HepG2 (cell line): ENCODE results near the gene EEF1A2. TPM values are rescaled to one million over a fixed set of nuclear protein-coding genes. Genes with fewer than 3 reads are reported as not detected.
A peak's percentile ranks its signal among the peaks of the same experiment; 100 is the strongest.

ENCODE experiments used
- ATAC-seq: fragments of 200-7000 bp; cut with Tn5 transposase; 3 replicates; pipeline ENCODE4 v1.9.1; 2020; ENCODE audit warnings: mild to moderate bottlenecking, moderate library complexity
- BruUV-seq: library from RNA; stranded (reverse); fragments of 400-500 nt; replicated peaks from 2 replicates; lab custom pipeline; 2021; lab: Mats Ljungman, UMichigan
- CTCF ChIA-PET: fragments of 300-600 bp; formaldehyde crosslinking; extraction: SDS; loops from one replicate; lab custom pipeline; 2021; ENCODE audit warnings: low total read pairs, inconsistent platforms, low intra/inter-chr PET ratio; lab: Yijun Ruan, JAX
- POLR2A ChIA-PET: fragments of 350-600 bp; sonication (Branson Sonifier 250); formaldehyde crosslinking; loops from one replicate; lab custom pipeline; 2020; ENCODE audit warnings: antibody characterized with exemption, inconsistent platforms; lab: Yijun Ruan, JAX
- DNase-seq: peaks from one replicate; pipeline ENCODE4 v3.0.0-alpha.2; 2015; ENCODE audit warnings: low spot score
- FAIRE-seq: peaks from 3 replicates; lab custom pipeline; 2011; peaks lifted over from hg19 to GRCh38; lab: Jason Lieb, UNC
- H2AFZ ChIP-seq: one replicate; pipeline ENCODE4 v1.6.1; 2011; ENCODE audit warnings: low read length, inconsistent platforms
- H3K27ac ChIP-seq: fragments of 300-600 bp; 3 replicates; pipeline ENCODE4 v1.8.0; 2011; ENCODE audit warnings: mixed run types, mild to moderate bottlenecking, mixed read lengths, low read length, inconsistent platforms; ENCODE audit not compliant: insufficient read depth; ENCODE audit errors: extremely low read length
- H3K27me3 ChIP-seq, 2 experiments: fragments of 200-600 bp in 1 of 2; 2 replicates in 1 of 2; 3 replicates in 1 of 2; pipeline versions ENCODE4 v1.6.0 to v1.8.0; 2011; ENCODE audit warnings: low read length in 2 of 2, mild to moderate bottlenecking in 2 of 2, moderate library complexity in 2 of 2, inconsistent platforms in 1 of 2; ENCODE audit not compliant: insufficient read depth in 2 of 2, control insufficient read depth in 1 of 2
- H3K36me3 ChIP-seq, 2 experiments: fragments of 200-600 bp in 1 of 2; replicated peaks in 1 of 2; 2 replicates in 1 of 2; 3 replicates in 1 of 2; pipeline versions ENCODE4 v1.5.1 to v1.8.0; 2011; ENCODE audit warnings: low read length in 2 of 2, inconsistent platforms in 1 of 2; ENCODE audit not compliant: insufficient read depth in 2 of 2, control insufficient read depth in 1 of 2
- H3K4me1 ChIP-seq: 2 replicates; pipeline ENCODE4 v1.5.1; 2012; ENCODE audit warnings: low read length, inconsistent platforms; ENCODE audit not compliant: insufficient read depth
- H3K4me2 ChIP-seq: 2 replicates; pipeline ENCODE4 v1.6.0; 2011; ENCODE audit warnings: low read depth, low read length, inconsistent platforms
- H3K4me3 ChIP-seq, 3 experiments: fragments of 200-600 bp in 1 of 3; sonication (generic), shearing (Covaris generic) in 1 of 3; replicated peaks in 1 of 3; 2 replicates each; pipeline ENCODE4 v1.5.1; 2011 to 2016; ENCODE audit warnings: low read length in 3 of 3, inconsistent platforms in 2 of 3, low read depth in 2 of 3, mild to moderate bottlenecking in 2 of 3, control low read depth in 1 of 3, mixed read lengths in 1 of 3; ENCODE audit not compliant: insufficient read depth in 1 of 3
- H3K79me2 ChIP-seq: one replicate; pipeline ENCODE4 v1.6.1; 2011; ENCODE audit warnings: low read length, inconsistent platforms; ENCODE audit not compliant: insufficient read depth
- H3K9ac ChIP-seq: 2 replicates; pipeline ENCODE4 v1.6.0; 2011; ENCODE audit warnings: mild to moderate bottlenecking, low read depth, low read length, inconsistent platforms; ENCODE audit not compliant: insufficient read depth
- H3K9me3 ChIP-seq: 2 replicates; pipeline ENCODE4 v1.5.1; 2012; ENCODE audit warnings: mild to moderate bottlenecking, low read length
- H4K20me1 ChIP-seq: 2 replicates; pipeline ENCODE4 v1.6.0; 2011; ENCODE audit warnings: inconsistent platforms, mild to moderate bottlenecking, low read length, moderate library complexity; ENCODE audit not compliant: insufficient read depth
- PCBP1 ChIP-seq: fragments of 200-400 bp; formaldehyde crosslinking; IDR thresholded peaks from 2 replicates; pipeline ENCODE4 v1.6.1; 2017; ENCODE audit warnings: mild to moderate bottlenecking, low read depth, low read length, borderline replicate concordance
- WGBS: methylation state at CpG from one replicate; pipeline ENCODE4 v1.1.6; 2017; ENCODE audit warnings: low lambda C conversion rate; 5-methylcytosine and 5-hydroxymethylcytosine counted together
- in situ Hi-C: cut with HindIII; loops from 2 replicates; pipeline ENCODE4 v1.10.0; 2017; ENCODE audit warnings: low pct_unique_long_range_greater_than_20kb; ENCODE audit not compliant: extremely low pct_ligation_motif_present
- intact Hi-C: fragments of 100-400 bp; cut with micrococcal nuclease; formaldehyde crosslinking; loops from one replicate; pipeline ENCODE4 v1.10.0; 2022; ENCODE audit not compliant: unreplicated experiment
- polyA plus RNA-seq, 8 experiments: library from polyadenylated mRNA; depleted of rRNA in 3 of 8; stranded (reverse) in 7 of 8; unstranded in 1 of 8; fragments of >200 nt; fragmentation: Illumina TruSeq in 4 of 8; extraction: Trizol in 4 of 8; gene quantifications; 2 replicates each; pipeline versions ENCODE4 v1.2.1 to v1.2.3, GENCODE V29; 2011 to 2016; ENCODE audit warnings: low read depth in 4 of 8, missing spikeins in 1 of 8, mixed read lengths in 1 of 8; ENCODE audit not compliant: insufficient read depth in 1 of 8
- total RNA-seq, 5 experiments: library from RNA; depleted of rRNA; stranded (reverse); fragments of >200 nt; fragmentation: Illumina TruSeq; extraction: Trizol; gene quantifications; 2 replicates each; pipeline ENCODE4 v1.2.3, GENCODE V29; 2016; ENCODE audit warnings: low read depth in 1 of 5
- TF ChIP-seq, protein P1 (sequence below): sonication (generic); formaldehyde crosslinking; IDR thresholded peaks from 2 replicates; pipeline ENCODE4 v1.5.0; 2020; ENCODE audit warnings: mild to moderate bottlenecking, missing genetic modification reagents

EEF1A2 gene
- total and polyA plus RNA-seq, 2 of the 13 experiments (the other 11 are each of a cell fraction or from before 2014, with no cell fraction given), result 0.44 to 0.87 TPM

DNA sequence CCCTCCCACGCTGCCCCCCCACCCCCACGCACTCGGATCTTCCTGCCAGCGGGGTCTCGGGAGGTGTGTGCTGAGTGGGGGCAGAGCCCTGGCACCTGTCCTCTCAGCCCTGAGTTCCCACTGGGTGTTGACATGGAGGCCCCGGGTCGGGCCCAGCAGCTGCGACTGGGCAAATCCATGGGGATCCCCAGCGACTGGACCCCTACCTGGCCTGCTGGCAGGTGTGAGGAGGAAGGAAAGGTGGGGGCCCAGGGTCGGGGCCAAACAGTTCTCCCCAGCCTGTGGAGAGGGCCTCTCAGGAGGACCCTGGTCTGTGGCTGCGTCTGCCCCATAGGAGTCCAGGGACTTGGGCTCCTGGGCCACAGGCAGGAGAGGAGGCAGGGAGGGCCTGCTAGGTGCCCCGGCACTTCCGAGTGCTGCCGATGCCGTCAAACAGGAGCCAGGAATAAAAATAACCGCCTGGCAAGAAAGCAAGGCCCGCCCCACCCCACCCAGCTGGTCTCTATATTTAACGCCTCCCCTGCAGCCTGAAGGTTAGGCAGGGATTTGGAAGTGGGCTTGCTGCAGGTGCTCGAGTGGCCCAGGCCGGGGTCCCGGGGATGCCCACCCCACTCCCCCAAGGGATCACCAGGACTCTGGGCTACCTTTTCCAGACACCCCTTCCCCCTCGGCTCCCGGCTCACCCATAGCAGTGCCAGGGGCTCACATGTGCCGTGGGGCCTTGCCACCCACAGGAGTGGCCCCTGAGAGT is 1.4 kb upstream of the EEF1A2 start:
- in situ Hi-C loops, result no loop called here
- CTCF ChIA-PET, result no interaction called here
- WGBS, result 47% methylated on average over 20 of the region's 24 CpGs

More for the DNA sequence above, 1.4 kb upstream of the EEF1A2 start:
- H3K36me3 ChIP-seq, result no peaks in the 10 kb centered on the region
- FAIRE-seq (no peak), DNase-seq (no peak), ATAC-seq (no peak)
- POLR2A ChIA-PET, result no interaction called here
- no peak overlapping the region for H3K4me3 ChIP-seq
- no peak overlapping the region for H3K4me2 ChIP-seq
- no peak overlapping the region for H2AFZ ChIP-seq
- H3K9ac ChIP-seq, result no peak overlapping the region
- intact Hi-C loops, result no loop called here
- TF ChIP-seq PCBP1, result peak; percentile 13; the same call in 1 of the 2 replicates
- TF ChIP-seq, protein P1, sequence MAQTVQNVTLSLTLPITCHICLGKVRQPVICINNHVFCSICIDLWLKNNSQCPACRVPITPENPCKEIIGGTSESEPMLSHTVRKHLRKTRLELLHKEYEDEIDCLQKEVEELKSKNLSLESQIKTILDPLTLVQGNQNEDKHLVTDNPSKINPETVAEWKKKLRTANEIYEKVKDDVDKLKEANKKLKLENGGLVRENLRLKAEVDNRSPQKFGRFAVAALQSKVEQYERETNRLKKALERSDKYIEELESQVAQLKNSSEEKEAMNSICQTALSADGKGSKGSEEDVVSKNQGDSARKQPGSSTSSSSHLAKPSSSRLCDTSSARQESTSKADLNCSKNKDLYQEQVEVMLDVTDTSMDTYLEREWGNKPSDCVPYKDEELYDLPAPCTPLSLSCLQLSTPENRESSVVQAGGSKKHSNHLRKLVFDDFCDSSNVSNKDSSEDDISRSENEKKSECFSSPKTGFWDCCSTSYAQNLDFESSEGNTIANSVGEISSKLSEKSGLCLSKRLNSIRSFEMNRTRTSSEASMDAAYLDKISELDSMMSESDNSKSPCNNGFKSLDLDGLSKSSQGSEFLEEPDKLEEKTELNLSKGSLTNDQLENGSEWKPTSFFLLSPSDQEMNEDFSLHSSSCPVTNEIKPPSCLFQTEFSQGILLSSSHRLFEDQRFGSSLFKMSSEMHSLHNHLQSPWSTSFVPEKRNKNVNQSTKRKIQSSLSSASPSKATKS (CRISPR knock-in tag), result no peak
- peaks cover 40 to 87% of the 10 kb centered on the region in 2 experiments for H3K27me3 ChIP-seq
- H4K20me1 ChIP-seq, result peaks cover 4% of the 10 kb centered on the region; the same call in 1 of the 2 replicates
- H3K4me1 ChIP-seq, result 0 out of 2 replicates have a peak, but pooled peaks cover 5% of the 10 kb centered on the region
- no TSS peak for BruUV-seq
- H3K79me2 ChIP-seq, result no peaks in the 10 kb centered on the region
- H3K27ac ChIP-seq, result no peak overlapping the region
- no peaks in the 10 kb centered on the region for H3K9me3 ChIP-seq
